Raji (cell line): ENCODE results near the gene NSUN6.

Experiments
- POLR2A ChIP-seq: IDR thresholded peaks from 2 replicates; pipeline ENCODE4 v1.6.1; 2011; ENCODE audit warnings: low read depth, low read length, control low read depth; ENCODE audit not compliant: insufficient read depth

The NSUN6 gene

DNA sequence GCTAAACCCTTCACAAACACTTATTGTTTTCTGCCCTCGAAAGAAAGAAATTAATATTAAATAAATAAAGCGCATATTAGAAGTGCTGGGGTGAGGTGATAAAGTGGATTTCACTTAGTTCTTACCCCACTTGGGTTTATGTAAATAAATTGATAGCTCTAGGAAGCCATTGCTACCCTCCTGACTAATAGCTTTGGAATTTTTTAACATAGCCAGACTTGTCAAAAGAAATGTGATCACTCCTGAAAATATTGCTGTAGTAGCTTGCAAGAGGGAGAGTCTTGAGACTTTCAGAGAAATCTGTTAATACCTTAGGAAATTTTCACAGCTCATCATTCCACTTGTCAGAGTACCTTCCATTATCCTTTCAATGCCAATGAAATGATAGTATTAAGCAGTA, 15.4 kb upstream of the NSUN6 start:
- no peak for TF ChIP-seq POLR2A

DNA sequence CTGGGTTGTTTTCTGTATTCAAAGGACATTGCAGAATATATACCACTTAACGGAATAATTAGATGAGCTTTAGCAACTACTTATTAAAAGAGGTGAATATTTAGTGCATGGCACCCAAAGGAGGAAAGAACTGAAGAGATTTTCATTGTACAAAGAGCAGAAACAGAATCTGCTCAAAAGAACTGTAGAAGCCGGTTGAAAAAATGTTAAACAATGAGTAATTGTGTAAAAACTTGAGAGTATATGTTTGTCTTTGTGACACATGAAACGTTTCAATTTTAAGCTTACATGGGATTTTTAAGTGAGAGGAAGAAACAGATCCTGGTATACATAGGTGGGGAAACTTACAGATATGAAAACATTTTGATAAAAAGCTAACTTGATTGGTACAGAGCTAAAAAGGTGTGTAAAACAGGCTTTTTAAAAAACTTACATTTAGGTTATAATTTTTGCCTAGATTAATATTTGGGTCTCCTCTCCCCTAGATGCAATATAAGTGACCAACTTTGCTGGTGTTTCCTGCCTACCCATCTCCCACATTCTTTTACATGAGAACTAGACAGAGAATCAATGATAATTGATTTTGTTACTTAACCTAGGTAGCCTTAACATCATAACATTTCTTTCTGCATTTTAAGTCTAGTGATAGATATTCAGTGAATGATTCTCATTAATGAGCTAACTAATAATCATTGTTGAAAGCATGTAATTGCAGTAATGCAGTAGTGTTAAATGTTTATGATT, 14.6 kb upstream of the NSUN6 start:
- no peak for TF ChIP-seq POLR2A

DNA sequence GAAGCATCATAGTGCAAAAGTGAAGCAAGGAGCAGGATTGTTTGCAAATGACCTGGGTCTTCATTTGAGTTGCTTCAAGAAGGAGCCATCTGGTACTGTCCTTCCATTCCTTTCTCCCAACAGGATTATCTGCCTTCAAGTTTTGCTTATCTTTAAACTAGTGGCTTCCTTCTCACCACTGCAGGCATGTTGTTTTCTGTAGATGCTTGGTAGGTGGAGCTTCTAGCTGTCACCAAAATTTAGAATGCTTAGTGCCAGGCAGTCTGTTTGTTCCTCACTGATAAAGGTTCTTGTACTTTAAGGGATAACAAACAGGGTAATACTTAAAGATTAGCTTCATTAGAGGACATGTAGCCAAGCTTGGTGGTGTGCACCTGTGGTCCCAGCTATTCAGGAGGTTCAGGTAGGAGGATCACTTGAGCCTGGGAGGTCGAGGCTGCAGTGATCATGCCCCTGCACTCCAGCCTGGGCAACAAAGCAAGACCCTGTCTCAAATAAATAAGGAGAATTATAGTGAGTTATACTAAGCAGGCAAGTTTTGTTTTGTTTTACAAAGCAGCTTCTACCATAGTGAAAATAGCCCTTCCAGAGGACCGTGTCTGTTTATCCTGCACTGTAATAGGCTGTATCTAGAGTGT, 13.6 kb upstream of the NSUN6 start:
- no peak for TF ChIP-seq POLR2A

DNA sequence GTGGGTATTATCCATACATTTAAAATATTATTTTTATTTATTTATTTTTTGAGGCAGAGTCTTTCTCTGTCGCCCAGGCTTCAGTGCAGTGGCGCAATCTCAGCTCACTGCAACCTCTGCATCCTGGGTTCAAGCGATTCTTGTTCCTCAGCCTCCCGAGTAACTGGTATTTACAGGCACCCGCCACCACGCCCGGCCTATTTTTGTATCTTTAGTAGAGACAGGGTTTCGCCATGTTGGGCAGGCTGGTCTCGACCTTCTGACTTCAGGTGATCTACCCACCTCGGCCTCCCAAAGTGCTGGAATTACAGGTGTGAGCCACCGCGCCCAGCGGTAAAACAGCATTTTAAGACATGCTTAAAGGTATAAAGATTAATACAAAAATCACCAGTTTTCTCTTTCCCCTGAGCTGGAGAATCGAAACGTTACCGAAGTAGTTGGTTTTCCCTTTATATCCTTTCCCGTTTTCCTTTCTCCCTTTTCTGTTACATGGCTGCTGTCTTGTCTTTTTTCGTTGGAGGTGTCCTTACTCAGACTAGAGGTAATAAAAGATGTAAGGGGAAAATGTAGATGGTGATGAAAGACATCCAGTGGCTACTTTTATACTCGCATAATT, 9.5 kb upstream of the NSUN6 start:
- TF ChIP-seq POLR2A: no peak

DNA sequence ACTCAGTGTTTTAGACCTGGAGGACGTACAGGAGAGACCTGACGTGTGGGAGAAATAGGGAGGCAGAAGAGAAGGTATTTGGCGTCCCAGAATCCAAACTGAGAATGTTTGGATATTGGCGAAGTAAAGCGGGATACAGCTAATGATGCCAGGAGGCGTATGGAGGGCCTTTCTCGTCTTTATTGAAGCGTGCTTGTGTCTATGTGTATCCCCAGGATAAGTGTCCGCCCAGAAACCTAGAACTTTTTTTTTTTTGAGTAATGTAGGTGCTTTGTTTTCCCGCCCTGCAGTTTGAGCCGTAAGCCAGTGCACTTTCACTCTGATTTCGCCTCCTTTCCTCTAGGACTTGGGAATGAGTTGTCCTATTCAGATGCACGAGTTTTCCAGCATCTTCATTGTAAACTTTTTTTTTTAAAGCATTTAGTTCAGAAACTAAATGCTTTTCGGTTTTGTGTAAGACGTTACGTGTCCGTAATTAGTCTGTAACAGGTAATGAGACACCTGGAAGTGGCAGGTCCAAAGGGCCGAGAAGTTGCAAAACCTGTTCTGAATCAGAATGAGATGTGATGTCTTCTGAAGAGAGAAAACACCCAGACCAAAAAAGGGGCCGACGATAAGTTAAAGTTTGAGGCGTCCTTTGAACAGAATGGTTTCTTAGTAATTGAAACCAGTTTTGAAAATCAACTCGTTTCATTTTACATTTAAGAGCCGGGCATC, 8.6 kb upstream of the NSUN6 start:
- TF ChIP-seq POLR2A: no peak

DNA sequence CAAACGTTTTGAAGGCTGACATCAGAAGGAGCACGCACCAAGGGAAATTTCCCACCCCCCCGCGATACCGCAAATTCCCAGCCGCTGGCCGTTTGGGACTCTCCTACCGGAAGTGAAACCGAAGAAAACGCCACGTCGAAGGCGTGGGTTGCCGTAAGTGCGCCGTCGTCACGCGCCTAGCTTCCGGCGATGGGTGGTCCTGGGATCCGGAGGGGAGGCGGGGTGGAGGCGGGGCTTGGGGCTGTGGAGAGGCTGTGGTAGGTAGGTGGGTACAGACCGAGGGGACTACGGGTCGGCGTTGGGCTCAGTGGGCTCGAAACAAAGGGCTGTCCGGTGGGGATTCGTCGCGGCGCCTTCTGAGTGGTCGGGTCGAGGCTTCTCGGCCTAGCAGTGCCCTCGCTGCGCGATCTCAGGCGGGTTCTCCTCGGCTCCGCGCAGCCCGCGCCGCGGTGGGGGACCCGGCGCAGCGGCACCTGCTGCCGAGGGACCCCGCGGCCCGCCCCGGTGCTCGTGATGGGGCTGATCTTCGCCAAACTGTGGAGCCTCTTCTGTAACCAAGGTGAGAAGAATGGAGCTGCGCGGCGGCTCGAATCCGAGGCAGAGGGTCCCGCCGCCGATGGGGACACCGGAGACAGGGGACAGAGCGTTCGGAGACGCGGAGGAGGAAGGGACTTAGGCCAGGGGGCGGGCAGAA, 7.9 kb upstream of the NSUN6 start, which contains the start of gene ARL5B:
ARL5B (plus strand) TSS at position 307 of the 694 bp plus-strand sequence; CDS start at position 514, 207 bp downstream.
- TF ChIP-seq POLR2A: peak; percentile 83

DNA sequence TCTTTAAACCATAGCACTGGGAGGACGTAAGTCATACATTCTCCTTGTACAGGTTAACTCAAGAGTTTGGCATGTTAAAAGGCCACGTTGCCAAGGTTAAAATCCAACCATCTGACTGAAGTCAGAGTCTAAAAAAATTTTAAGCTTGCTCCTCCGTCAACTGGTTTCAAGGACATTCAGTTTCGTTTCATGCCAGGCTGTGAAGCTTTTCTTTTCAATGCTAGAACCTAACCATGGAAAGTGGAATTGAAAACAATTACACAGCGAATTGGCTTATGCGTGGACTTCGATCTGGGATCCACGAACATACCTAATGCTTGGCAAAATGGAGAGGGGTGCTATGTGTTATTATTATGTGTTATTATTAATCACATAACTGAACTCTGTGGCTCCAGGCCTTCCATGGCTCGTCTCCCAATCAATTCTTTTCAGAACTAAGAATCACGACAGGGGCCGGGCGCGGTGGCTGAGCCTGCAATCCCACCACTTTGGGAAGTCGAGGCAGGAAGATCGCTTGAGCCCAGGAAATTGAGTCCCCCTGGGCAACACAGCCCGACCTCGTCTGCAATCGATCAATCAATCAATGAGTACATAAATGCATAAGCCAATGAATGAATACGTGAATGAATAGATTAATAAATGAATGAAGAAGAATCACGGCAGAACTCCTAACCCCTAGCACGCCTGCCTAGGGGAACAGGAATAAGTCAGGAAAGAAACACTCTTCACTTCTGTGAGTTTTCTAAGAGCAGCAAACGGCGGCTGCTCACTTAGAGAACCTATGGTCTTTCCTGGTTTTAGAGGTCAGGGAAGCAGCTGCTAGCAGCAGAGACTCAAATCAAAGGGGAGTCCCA, 7.1 kb upstream of the NSUN6 start:
- TF ChIP-seq POLR2A: no peak

DNA sequence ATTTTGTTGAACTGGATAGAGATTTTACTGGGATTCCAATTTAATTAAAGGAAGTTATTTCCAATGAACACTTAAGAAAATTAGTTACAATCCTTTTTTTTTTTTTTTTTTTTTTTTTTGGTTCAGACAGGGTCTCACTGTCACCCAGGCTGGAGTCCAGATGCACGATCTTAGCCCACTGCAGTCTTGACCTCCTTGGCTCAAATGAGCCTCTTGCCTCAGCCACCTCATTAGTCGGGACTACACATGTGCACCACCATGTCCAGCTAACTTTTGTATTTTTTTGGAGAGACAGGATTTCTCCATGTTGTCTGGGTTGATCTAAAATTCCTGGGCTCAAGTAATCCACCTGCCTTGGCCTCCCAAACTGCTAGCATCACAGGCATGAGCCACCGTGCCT, 5.3 kb upstream of the NSUN6 start:
- TF ChIP-seq POLR2A: no peak

DNA sequence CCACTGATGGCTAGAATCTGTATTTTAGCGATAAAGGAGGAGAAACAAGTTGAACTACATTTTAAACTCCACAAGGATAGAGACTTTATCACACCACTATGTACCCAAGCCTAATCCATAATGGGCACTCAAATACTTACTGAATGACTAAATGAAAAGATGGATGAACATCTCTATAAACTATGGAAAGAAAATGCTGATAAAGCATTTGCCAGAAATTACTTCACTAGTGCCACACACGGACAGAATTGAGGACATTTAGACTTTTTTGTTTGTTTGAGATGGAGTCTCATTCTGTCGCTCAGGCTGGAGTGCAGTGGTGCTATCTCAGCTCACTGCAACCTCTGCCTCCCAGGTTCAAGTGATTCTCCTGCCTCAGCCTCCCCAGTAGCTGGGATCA, 1.7 kb upstream of the NSUN6 start:
- no peak for TF ChIP-seq POLR2A

DNA sequence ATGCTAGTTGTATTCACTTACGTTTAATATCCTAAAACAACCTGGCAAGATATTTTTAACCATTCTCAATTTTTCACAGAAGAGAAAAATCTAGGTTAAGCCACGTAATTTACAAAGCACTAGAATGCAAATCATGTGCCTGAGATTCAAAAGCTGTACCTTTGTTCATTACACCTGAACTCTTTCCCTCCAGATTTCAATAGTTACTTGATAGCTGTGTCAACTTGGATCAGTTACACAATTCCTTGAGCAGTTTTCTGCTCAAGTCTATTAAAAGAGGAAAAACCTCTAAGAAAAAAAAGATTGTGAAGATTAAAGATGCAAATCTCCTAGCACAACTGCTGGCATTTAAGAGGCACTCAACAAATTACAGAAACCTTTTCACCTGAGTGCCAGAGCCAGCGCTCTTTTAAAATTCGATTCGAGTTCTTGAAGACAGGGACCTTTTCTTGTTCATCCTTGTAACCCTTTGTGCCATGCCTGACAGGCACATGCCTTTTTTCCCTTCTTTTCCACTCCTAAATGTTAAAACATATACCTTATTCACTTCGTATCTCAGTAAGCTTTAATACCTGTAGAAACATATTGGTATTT, 886 bp downstream of the NSUN6 start:
- TF ChIP-seq POLR2A: no peak

DNA sequence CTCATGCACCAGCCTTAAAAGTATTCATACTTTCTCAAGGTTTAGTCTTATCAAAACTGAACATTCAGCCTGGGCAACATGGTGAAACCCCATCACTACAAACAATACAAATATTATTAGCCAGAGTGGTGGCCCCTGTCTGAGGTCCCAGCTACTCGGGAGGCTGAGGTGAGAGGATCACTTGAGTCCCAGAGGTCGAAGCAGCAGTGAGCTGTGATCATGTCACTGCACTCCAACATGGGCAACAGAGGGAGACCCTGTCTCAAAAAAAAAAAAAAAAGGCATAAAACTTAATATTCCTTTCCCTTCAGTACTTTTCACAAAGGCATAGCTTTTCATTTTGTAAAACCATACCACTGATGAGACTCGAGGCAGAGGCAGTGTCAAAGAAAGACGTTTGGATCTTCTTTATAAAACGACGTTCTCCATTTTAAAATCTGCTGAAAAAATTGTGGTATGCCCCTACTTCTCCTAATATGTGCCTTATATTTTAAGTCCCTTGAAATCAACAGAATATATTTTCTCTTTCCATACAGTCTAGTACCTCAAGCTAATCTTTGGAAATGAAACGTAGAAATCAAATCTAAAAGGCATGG, 1.9 kb downstream of the NSUN6 start:
- no peak for TF ChIP-seq POLR2A

DNA sequence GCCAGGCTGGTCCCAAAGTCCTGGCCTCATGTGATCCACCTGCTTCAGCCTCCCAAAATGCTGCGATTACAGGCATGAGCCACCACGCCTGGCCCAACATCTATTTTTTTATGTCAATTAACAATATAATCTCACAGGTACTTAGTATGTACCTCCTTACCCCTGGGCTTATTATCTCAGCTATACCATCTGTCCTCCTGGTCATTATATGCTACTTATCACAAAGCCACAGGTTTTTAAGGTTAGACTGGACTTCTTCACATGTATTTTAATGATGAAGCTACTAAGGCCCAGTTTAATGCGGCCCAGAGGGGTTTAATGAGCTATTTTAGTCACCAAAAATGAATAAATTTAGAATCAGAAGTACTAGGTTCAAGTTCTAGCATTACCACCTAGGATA, 3.4 kb downstream of the NSUN6 start:
- TF ChIP-seq POLR2A: no peak

DNA sequence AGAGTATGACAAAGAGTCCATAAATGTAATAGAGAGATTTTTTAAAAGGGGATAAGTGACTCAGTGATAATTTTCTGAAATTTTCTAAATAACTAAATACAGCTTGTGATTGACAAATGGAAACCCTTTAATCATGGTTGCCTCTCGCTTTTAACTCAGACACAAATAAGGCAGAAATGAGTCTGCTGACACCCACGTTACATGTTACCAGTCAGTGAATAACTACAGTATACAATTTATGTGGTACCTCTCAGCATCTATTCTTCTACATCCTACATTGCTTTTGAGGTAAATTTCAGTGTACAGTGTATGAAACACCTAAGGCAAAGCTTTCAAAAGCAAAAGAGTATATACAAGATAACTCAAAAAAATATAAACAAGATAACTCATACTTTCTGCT, 4.2 kb downstream of the NSUN6 start:
- TF ChIP-seq POLR2A: no peak
